Superior temporal gyrus (tissue), 1 donor: ENCODE results near the gene ETS2.

Source experiments
- DNase-seq: peaks from one replicate; pipeline ENCODE4 v3.0.0-alpha.2; 2016; ENCODE audit errors: extremely low spot score

ETS2 gene

DNA sequence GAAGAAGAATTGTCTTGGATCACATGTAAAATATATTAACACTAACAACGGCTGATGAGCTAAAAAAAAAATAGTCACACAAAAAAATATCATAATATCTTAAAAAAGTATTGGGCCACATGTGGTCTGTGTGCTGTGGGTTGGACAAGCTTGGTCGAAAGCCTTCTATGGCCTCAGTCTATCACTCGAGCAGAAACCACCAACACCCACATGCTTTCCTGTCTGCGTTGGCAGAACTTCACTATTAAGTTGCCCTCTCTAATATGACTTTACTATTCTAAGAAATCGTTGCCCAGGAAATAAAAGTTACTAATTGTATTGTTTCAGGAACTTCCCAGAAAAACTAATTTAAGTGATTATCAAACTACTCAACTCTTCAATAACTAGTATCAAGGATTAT is 28.2 kb upstream of the ETS2 start:
- DNase-seq = no peak

- no peak for DNase-seq
Observed at GRCh38 chr21:38780879-38781278, 24.9 kb upstream of the ETS2 start.

DNA sequence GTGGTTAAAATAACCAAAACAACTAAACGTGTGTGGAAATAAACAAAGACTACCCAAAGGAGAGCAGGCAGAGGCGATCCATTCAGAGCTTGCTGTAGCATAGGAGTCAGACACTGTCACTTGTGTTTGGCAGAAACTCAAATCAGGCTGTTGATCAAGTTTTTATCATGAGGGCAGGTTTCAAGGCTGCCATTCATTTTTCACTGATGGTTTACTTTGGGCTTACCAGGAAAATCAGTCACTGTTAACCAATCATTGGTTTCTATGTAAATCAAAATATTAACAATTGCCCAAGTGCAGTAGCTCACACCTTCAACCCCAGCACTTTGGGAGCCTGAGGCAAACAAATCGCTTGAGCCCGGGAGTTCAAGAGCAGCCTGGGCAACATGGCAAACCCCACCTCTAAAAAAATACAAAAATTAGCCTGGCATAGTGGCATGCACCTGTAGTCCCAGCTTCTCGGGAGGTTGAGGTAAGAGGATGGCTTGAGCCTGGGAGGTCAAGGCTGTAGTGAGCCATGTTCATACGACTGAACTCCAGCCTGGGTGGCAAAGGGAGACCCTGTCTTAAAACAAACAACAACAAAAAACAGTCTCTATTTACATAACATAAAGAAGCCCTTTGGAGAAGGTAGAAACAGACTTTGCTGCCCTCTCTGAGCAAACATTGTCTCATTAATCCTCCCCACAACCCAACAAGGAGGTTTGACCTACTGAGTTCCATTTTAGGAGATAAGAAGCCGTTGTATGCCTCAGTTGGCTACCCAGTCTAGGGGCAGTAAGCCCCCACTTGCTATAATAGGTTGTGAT is 21.1 kb upstream of the ETS2 start:
- no peak for DNase-seq

GRCh38 chr21:38785483-38785882 is 20.2 kb upstream of the ETS2 start:
- DNase-seq = no peak

- DNase-seq = no peak
Observed at GRCh38 chr21:38787016-38787415, 18.7 kb upstream of the ETS2 start.

- DNase-seq = no peak
Observed at GRCh38 chr21:38787461-38788274, 18.1 kb upstream of the ETS2 start.

DNA sequence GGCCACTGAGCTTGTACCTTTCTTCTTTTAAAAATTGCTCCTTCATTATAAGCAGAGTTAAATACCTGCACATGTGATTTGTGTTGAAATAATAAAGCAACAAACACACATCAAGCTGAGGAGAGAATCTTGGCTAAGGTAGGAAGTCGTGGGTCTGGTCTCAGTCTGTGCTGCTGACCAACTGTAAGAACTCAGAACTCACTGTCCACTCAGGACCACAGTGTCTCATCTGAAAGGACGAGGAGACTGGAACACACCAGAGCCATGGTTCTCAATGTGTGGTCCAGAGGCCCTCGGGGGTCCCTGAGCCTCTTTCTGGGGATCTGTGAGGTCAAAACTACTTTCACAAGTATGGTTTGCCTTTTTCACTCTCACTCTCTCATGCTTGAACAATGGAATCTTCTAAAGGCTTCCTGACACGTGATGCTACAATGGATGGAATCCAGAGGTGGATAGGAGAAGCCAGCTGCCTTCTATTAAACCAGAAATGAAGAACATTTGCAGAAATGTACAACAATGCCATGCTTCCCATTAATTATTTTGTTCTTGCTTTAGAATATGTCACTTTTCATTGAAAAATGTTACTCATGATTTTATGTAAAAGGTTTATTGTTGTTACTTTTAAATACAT is 17.3 kb upstream of the ETS2 start:
- no peak for DNase-seq

- DNase-seq = no peak
Observed at GRCh38 chr21:38789275-38789674, 16.5 kb upstream of the ETS2 start.

GRCh38 chr21:38790059-38790458 is 15.7 kb upstream of the ETS2 start:
- no peak for DNase-seq

DNA sequence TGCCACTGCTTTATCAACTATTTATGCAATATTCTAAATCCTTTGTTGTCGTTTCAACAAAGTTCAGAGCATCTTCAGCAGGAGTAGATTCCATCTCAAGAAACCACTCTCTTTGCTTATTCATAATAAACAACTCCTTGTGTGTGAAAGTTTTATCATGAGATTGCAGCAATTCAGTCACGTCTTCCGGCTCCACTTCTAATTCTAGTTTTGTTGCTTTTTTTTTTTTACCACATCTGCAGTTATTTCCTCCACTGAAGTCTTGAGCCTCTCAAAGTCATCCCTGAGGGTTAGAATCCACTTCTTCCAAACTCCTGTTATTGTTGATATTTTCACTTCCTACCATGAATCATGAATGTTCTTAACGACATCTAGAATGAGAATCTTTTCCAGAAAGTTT is 14.8 kb upstream of the ETS2 start:
- DNase-seq = no peak

DNA sequence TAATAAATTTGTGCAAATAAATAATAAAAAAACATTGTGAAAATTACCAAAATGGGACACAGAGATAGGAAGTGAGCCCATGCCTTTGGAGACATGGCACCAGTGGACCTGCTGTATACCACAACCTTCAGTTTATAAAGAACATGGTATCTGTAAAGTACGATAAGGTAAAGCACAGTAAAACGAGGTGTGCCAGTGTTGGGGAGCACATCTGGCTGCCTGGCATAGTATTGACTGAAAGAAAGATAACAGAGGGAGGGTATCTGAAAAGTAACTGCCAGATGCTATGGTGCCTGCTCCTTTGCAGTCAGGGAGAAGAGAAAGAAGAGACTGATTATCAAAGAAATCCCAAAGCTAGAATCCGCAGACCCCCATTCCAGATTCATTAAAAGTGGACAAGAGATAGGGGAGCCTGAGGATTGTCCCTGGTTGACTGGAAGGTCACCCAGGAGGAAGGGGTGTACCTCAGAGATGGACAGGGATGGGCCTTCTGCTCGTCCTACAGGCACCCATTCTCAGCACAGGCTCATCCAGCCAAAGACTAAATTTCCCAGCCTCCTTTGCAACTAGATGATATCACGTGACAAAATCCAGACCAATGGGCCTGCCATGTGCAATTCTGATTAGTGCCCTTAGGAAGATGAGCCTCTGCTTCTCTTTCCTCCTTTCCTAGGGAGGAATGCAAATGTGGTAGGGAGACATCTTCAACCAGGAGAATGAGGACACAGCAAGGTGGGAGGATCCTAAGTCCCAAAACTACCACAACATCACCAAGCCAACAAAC is 12.9 kb upstream of the ETS2 start:
- DNase-seq = no peak

GRCh38 chr21:38793926-38794713 is 11.6 kb upstream of the ETS2 start:
- DNase-seq = no peak

GRCh38 chr21:38794978-38795377 is 10.8 kb upstream of the ETS2 start:
- no peak for DNase-seq

GRCh38 chr21:38795475-38795874 is 10.3 kb upstream of the ETS2 start:
- no peak for DNase-seq

DNA sequence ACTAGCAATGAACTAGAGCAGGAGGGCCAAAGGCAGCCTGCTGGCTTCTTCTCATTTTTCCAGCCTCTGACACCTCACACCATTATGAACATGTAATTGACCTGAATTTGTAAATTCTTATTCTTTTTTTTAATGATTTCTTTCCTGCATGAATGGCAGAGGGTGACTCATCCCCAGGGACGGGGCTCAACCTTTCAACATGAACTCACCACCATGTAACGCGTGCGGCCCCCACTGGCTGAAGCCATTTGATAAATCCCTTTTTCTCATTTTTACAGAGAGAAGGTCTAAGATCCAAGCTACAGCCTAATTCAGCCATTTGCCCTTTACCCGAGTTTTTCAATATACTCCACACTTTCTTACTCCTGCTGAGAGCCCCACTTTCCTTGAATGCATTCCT is 9.3 kb upstream of the ETS2 start:
- no peak for DNase-seq

GRCh38 chr21:38797470-38797869 is 8.3 kb upstream of the ETS2 start:
- no peak for DNase-seq

- DNase-seq = no peak
Observed at GRCh38 chr21:38798081-38798480, 7.6 kb upstream of the ETS2 start.

DNA sequence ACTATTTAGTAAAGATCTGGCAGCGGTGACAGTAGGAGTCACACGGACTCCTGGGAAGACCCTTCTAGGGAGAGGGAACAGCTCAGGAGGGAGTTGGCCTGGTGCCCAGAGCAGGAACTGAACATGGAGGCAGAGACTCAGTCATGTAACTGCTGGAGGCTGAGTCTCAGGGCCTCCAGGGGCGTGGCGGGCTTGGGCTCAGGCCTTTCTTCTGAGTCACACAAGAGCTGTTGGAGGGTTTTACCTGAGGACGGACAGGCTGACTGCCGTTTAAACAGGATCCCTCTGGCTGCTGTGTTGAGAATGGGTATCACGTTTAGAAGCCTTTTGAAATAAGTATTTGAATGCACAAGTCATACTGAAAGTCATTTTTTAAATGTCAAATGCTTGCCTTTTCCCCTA is 7.2 kb upstream of the ETS2 start:
- no peak for DNase-seq

DNA sequence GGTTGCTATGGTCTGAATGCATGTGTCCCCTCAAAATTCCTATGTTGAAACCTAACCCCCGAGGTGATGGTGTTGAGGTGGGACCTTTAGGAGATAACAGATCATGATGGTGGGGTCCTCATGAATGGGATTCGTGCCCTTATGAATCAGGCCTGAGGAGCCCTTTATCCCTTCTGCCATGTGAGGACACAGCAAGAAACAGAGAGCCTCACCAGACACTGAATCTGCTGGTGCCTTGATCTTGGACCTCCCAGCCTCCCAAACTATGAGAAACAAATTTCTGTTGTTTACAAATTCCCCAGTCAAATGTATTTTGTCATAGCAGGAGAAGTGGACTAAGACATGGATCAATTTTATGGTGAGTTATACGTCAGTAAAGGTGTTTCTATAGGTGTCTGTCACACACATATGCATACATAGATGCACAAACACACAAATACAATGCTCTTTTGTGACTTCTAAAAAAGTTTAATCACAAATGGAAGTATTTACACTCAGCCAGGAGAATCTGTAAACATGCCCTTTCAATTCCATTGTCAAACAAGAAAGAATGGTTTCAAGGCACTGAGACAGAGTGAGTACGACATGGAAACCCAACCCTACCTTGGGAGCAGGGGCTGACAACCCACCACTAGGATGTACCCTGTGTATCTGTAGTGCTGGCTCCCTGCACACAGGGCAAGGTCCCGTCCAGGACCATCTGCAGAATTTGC is 5.5 kb upstream of the ETS2 start:
- DNase-seq = no peak

DNA sequence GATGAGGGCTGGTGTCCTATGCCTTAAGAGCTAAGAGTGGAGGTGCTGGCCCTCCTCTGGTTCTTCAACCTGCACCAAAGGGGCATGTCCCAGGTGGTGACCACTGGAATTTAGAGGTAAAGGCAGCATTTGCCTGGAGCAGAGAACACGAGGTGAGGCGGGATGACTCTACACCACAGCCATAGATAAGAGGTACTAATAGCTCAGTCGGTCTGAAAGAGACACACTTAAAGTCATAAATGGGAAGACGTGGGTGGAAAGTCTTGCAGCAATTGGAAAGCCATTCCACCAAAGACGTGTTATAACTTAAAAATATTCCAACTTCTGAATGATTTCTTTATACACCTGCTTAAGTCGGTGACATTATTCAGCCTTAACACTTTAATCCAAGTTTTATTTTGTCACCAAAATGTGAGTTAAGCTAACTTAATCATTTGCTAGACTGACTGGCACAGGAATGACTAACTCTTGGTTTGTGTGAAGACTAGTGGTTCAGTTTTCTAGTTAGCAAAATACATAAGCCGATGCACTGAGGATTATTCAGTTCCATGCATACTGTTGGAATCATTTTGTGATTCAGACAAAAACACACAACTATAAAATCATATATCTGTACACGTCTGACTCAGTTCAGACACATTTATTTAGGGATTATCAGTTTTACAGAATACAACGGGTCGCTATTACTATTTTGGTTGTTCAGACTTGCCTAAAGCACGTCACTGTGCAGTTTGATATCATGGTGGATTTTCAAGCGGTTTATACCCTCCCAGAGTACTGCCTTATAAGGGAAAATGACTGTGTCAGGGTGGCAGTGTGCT is 4.6 kb upstream of the ETS2 start:
- no peak for DNase-seq
